Activated CD8-positive, alpha-beta T cell treated with anti-CD3 and anti-CD28 coated beads for 36 hours (primary cell): ENCODE measurements around the gene SLC39A7. TPM values are rescaled to one million over a fixed set of nuclear protein-coding genes. Genes with fewer than 3 reads are reported as not detected.

Experiments
- ATAC-seq: fragments of 200-7000 bp; cut with Tn5 transposase; one replicate; pipeline ENCODE4 v1.10.0; 2021; ENCODE audit warnings: mild to moderate bottlenecking, moderate library complexity
- CTCF ChIA-PET: fragments of 350-600 bp; sonication (Branson Sonifier 250); formaldehyde crosslinking; loops from one replicate; lab custom pipeline; 2021; ENCODE audit warnings: antibody characterized with exemption; lab: Charles Lee
- POLR2A ChIA-PET: fragments of 350-600 bp; sonication (Branson Sonifier 250); formaldehyde crosslinking; loops from one replicate; lab custom pipeline; 2021; ENCODE audit warnings: antibody characterized with exemption; lab: Charles Lee
- DNase-seq: peaks from one replicate; pipeline ENCODE4 v3.0.0-alpha.2; 2020
- H3K27ac Mint-ChIP-seq: one replicate; pipeline ENCODE4 v1.8.0; 2021; ENCODE audit warnings: mild to moderate bottlenecking, mixed read lengths
- H3K27me3 Mint-ChIP-seq: one replicate; pipeline ENCODE4 v1.8.0; 2021; ENCODE audit warnings: mixed read lengths
- H3K36me3 Mint-ChIP-seq: one replicate; pipeline ENCODE4 v1.8.0; 2021; ENCODE audit warnings: low read depth, mixed read lengths
- H3K4me1 Mint-ChIP-seq: one replicate; pipeline ENCODE4 v1.8.0; 2021; ENCODE audit warnings: low read depth, mixed read lengths
- H3K4me3 Mint-ChIP-seq: one replicate; pipeline ENCODE4 v1.8.0; 2021; ENCODE audit warnings: mild to moderate bottlenecking, moderate library complexity, mixed read lengths
- H3K9me3 Mint-ChIP-seq: one replicate; pipeline ENCODE4 v1.8.0; 2021; ENCODE audit warnings: mixed read lengths
- intact Hi-C: fragments of 100-400 bp; cut with micrococcal nuclease; formaldehyde crosslinking; loops from one replicate; pipeline ENCODE4 v1.10.0; 2022
- total RNA-seq, 2 experiments: library from RNA; stranded (reverse); gene quantifications; one replicate each; pipeline ENCODE4 v1.2.3, GENCODE V29; 2021
- TF ChIP-seq, protein P1 (sequence below): fragments of 200-600 bp; IDR thresholded peaks from one replicate; pipeline ENCODE4 v1.8.0; 2022; ENCODE audit warnings: antibody characterized with exemption, mild to moderate bottlenecking

The SLC39A7 gene
- total RNA-seq, 2 experiments from 2014 or later: 43.1 to 43.3 TPM

DNA sequence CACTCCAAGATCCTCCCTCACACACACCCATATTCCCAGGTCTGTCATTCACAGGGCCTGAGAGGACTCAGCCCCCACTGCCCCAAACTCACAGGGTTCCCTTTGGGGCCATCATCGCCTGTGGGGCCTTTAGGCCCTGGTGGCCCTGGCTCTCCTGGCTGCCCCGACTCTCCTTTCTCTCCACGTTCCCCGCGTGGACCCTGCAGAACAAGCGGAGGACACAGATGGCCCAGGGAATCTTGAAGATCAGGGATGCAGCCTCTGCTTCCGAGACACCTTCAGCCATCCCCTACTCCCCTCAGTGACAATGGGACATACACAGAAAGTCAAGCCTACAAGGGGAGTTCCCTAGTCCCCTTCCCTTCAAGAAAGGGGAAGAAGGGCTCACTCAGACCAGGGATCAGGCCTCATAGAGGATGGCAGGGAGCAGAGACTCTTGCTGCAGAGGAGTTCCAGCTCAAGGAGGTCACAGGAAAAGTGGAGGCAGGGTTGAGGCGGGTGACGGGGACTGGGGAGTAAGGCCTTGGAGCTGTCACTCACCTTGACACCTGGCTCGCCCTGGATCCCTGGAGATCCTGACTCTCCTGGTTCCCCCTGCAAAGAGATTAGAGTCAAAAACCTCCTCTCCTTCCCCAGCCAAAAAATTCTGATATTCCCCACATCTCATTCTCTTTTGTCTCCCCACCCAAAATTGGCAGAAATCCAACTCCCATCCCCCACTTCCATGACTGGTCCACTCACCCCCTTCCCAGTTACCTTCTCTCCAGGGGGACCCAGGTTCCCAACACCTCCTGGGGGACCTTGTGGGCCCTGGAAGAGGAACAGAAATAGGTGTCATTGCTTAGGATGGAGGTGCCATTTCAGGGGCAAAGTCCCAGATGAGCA is 31.1 kb upstream of the SLC39A7 start:
- H3K4me3 Mint-ChIP-seq: no peak overlapping the region
- TF ChIP-seq, protein P1, sequence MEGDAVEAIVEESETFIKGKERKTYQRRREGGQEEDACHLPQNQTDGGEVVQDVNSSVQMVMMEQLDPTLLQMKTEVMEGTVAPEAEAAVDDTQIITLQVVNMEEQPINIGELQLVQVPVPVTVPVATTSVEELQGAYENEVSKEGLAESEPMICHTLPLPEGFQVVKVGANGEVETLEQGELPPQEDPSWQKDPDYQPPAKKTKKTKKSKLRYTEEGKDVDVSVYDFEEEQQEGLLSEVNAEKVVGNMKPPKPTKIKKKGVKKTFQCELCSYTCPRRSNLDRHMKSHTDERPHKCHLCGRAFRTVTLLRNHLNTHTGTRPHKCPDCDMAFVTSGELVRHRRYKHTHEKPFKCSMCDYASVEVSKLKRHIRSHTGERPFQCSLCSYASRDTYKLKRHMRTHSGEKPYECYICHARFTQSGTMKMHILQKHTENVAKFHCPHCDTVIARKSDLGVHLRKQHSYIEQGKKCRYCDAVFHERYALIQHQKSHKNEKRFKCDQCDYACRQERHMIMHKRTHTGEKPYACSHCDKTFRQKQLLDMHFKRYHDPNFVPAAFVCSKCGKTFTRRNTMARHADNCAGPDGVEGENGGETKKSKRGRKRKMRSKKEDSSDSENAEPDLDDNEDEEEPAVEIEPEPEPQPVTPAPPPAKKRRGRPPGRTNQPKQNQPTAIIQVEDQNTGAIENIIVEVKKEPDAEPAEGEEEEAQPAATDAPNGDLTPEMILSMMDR: no peak
- no peaks in the 10 kb centered on the region for H3K9me3 Mint-ChIP-seq
- no peak overlapping the region for H3K27ac Mint-ChIP-seq
- ATAC-seq (no peak), DNase-seq (no peak)
- no peaks in the 10 kb centered on the region for H3K27me3 Mint-ChIP-seq
- CTCF ChIA-PET: no interaction called here
- no peaks in the 10 kb centered on the region for H3K4me1 Mint-ChIP-seq
- intact Hi-C loops: loop anchor here (10.0 kb wide), 1 partner anchor 75 kb away; no protein-coding TSS in a partner anchor
- no peaks in the 10 kb centered on the region for H3K36me3 Mint-ChIP-seq
- POLR2A ChIA-PET: no interaction called here

DNA sequence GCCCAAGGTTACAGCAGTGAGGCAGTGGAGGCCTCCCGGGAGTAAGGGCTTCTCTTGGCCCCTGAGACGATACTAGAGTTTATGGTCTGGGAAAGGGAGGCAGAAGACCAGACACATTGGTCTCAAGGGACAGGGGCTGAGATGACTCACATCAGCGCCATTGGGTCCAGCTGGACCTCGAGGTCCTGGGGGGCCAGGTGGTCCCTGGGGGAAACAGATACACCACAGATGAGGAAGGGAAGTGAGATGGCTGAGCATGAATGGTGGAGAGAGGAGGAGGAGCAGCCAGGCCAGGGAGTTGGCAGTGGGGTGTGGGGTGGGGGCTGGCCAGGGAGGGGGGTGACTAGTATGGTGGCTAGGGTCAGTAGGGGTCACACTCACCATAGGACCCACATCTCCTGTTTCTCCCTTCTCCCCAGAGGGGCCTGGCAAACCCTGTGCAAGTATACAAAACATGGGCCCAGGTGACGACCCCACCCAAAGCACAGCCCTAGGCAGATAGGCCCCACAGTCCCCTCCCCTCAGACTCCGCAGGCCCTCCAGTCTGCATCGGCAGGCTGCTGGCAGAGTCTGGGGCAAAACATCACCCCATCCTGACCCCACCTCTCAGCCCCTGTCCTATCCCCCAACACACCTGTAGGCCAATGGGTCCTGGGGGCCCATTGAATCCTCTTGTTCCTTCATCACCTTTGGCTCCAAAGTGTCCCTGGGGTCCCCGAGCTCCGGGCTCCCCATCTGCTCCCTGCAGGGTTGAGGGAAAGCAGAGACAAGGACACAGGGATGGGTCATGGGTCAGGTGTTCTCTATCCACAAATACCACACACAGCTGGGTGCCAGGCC is 30.3 kb upstream of the SLC39A7 start:
- H3K27me3 Mint-ChIP-seq: no peaks in the 10 kb centered on the region
- ATAC-seq: no peak
- no peak overlapping the region for H3K27ac Mint-ChIP-seq
- no peaks in the 10 kb centered on the region for H3K4me1 Mint-ChIP-seq
- TF ChIP-seq, protein P1: no peak
- H3K9me3 Mint-ChIP-seq: no peaks in the 10 kb centered on the region
- DNase-seq: no peak
- intact Hi-C loops: no loop called here
- POLR2A ChIA-PET: no interaction called here
- CTCF ChIA-PET: interaction anchor here (0.7 to 1.4 kb wide), 2 partner anchors 9 to 78 kb away, joined by 3 read pairs; no protein-coding TSS in a partner anchor
- H3K36me3 Mint-ChIP-seq: no peaks in the 10 kb centered on the region
- no peak overlapping the region for H3K4me3 Mint-ChIP-seq

- Mint-ChIP-seq H3K27me3 (no peaks in the 10 kb centered on the region), H3K9me3 (no peaks in the 10 kb centered on the region), H3K36me3 (no peaks in the 10 kb centered on the region), H3K4me1 (no peaks in the 10 kb centered on the region), H3K27ac (no peak overlapping the region), H3K4me3 (no peak overlapping the region)
- ChIA-PET CTCF (interaction anchor here (0.7 to 2.0 kb wide), 3 partner anchors 10 to 77 kb away, joined by 3 to 6 read pairs (median 3); no protein-coding TSS in a partner anchor), POLR2A (no interaction called here)
- intact Hi-C loops: no loop called here
- ATAC-seq: no peak
- TF ChIP-seq, protein P1: no peak
- no peak for DNase-seq
These were observed 29.4 kb upstream of the SLC39A7 start for GRCh38 chr6:33171016-33171879.

DNA sequence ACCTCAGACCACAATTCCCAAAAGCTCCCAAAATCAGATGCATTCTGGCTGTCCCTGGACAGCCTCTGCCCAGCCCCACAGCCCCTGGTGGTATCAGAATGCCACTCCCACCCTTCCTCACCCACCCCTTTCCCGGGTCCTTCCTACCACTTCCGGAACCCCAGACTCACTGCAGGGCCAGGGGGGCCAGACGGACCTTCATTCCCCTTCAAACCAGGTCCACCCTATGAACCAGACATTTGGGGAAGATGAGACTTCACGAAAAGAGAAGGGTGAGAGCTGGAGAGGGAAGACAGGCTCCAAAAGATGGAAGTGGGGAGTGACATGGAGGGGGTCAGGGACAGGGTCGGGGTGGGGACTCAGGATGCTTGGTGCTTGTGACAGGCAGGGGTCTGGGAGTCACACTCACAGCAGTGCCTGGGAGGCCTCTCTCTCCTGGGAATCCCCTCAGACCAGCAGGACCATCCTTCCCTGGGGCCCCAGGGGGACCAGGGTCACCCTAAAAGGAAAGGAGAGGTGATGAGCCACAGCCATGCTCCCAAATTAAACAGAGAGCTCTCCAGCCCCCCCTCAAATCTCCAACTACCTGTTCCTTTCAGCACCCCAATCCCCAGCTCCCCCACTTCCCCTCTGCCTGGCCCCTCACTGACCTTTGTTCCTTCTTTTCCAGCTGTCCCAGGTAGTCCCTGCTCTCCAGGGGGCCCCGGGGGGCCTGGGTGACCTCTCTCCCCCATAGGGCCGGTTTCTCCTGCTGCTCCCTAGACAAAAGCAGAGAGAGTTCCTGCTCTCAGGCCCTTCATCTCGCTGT is 28.6 kb upstream of the SLC39A7 start:
- no peak overlapping the region for H3K27ac Mint-ChIP-seq
- CTCF ChIA-PET: interaction anchor here (0.9 to 2.0 kb wide), 4 partner anchors 13 to 48 kb away, joined by 3 to 8 read pairs (median 4); no protein-coding TSS in a partner anchor
- intact Hi-C loops: no loop called here
- no peaks in the 10 kb centered on the region for H3K9me3 Mint-ChIP-seq
- no peak for DNase-seq
- no peak for ATAC-seq
- H3K4me3 Mint-ChIP-seq: no peak overlapping the region
- TF ChIP-seq, protein P1: no peak
- H3K36me3 Mint-ChIP-seq: no peaks in the 10 kb centered on the region
- POLR2A ChIA-PET: no interaction called here
- no peaks in the 10 kb centered on the region for H3K27me3 Mint-ChIP-seq
- H3K4me1 Mint-ChIP-seq: no peaks in the 10 kb centered on the region
